Liver (tissue), 9 donors: Measurements from ENCODE around the gene HID1. TPM values are rescaled to one million over a fixed set of nuclear protein-coding genes. Genes with fewer than 3 reads are reported as not detected.

ENCODE experiments used
- DNase-seq: peaks from one replicate; pipeline ENCODE4 v3.0.0-alpha.2; 2017; ENCODE audit warnings: low spot score
- H3K27ac ChIP-seq, 2 donors: one replicate each; pipeline ENCODE4 v1.7.0; 2013; ENCODE audit warnings: inconsistent platforms in 2 of 2, low read length in 2 of 2, control low read depth in 1 of 2, low read depth in 1 of 2, mild to moderate bottlenecking in 1 of 2
- H3K27me3 ChIP-seq, 4 donors: one replicate each; pipeline versions ENCODE4 v1.6.1 to v1.7.0; 2013; ENCODE audit warnings: low read length in 3 of 4, inconsistent platforms in 1 of 4, mild to moderate bottlenecking in 1 of 4, moderate library complexity in 1 of 4; ENCODE audit not compliant: control insufficient read depth in 4 of 4, insufficient read depth in 4 of 4
- H3K36me3 ChIP-seq, 4 donors: one replicate each; pipeline versions ENCODE4 v1.6.1 to v1.7.0; 2013; ENCODE audit warnings: low read length in 3 of 4, mild to moderate bottlenecking in 3 of 4, low read depth in 1 of 4, moderate library complexity in 1 of 4; ENCODE audit not compliant: control insufficient read depth in 4 of 4, insufficient read depth in 3 of 4
- H3K4me1 ChIP-seq, 4 donors: one replicate each; pipeline versions ENCODE4 v1.6.1 to v1.7.0; 2013; ENCODE audit warnings: low read length in 3 of 4, mild to moderate bottlenecking in 3 of 4, moderate library complexity in 1 of 4; ENCODE audit not compliant: control insufficient read depth in 4 of 4, insufficient read depth in 4 of 4
- H3K4me3 ChIP-seq, 3 donors: one replicate each; pipeline versions ENCODE4 v1.6.1 to v1.7.0; 2013; ENCODE audit warnings: low read length in 3 of 3, control low read depth in 1 of 3, low read depth in 1 of 3, mild to moderate bottlenecking in 1 of 3
- H3K9ac ChIP-seq, 2 donors: one replicate each; pipeline ENCODE4 v1.7.0; 2013; ENCODE audit warnings: low read length in 2 of 2, mild to moderate bottlenecking in 2 of 2, moderate library complexity in 2 of 2, control low read depth in 1 of 2, low read depth in 1 of 2
- H3K9me3 ChIP-seq, 4 donors: one replicate each; pipeline versions ENCODE4 v1.6.1 to v1.7.0; 2013; ENCODE audit warnings: low read length in 3 of 4; ENCODE audit not compliant: control insufficient read depth in 4 of 4
- EGR1 ChIP-seq, 2 donors: IDR thresholded peaks; 2 replicates each; pipeline ENCODE4 v1.6.1; 2016 to 2018; ENCODE audit warnings: antibody characterized with exemption in 2 of 2, low read depth in 2 of 2
- FOXA2 ChIP-seq: IDR thresholded peaks from 2 replicates; pipeline ENCODE4 v1.6.1; 2016; ENCODE audit warnings: antibody characterized with exemption
- GABPA ChIP-seq, 2 donors: IDR thresholded peaks in 1 of 2; conservative IDR thresholded peaks in 1 of 2; 2 replicates each; pipeline ENCODE4 v1.6.1; 2016; ENCODE audit warnings: antibody characterized with exemption in 2 of 2, mild to moderate bottlenecking in 1 of 2, moderate library complexity in 1 of 2
- HNF4A ChIP-seq, 2 donors: conservative IDR thresholded peaks; 2 replicates each; pipeline ENCODE4 v1.6.1; 2016; ENCODE audit warnings: antibody characterized with exemption in 2 of 2, mild to moderate bottlenecking in 2 of 2
- HNF4G ChIP-seq: IDR thresholded peaks from 2 replicates; pipeline ENCODE4 v1.6.1; 2016; ENCODE audit warnings: antibody characterized with exemption
- JUND ChIP-seq, 2 donors: IDR thresholded peaks; 2 replicates each; pipeline ENCODE4 v1.6.1; 2016; ENCODE audit warnings: antibody characterized with exemption in 2 of 2
- NR2F2 ChIP-seq: IDR thresholded peaks from 2 replicates; pipeline ENCODE4 v1.6.1; 2016; ENCODE audit warnings: antibody characterized with exemption
- RAD21 ChIP-seq, 2 donors: IDR thresholded peaks; 2 replicates each; pipeline ENCODE4 v1.6.1; 2016; ENCODE audit warnings: antibody characterized with exemption in 2 of 2, mild to moderate bottlenecking in 2 of 2
- RXRA ChIP-seq, 2 donors: IDR thresholded peaks; 2 replicates each; pipeline ENCODE4 v1.6.1; 2017 to 2018; ENCODE audit warnings: antibody characterized with exemption in 2 of 2, mild to moderate bottlenecking in 1 of 2
- SP1 ChIP-seq: IDR thresholded peaks from 2 replicates; pipeline ENCODE4 v1.6.1; 2018; ENCODE audit warnings: antibody characterized with exemption, mild to moderate bottlenecking
- TAF1 ChIP-seq: conservative IDR thresholded peaks from 2 replicates; pipeline ENCODE4 v1.6.1; 2016; ENCODE audit warnings: antibody characterized with exemption, mild to moderate bottlenecking
- YY1 ChIP-seq: IDR thresholded peaks from 2 replicates; pipeline ENCODE4 v1.6.1; 2016; ENCODE audit warnings: antibody characterized with exemption, mild to moderate bottlenecking
- WGBS: extraction: QIAGEN DNeasy Blood & Tissue Kit; methylation state at CpG from one replicate; pipeline ENCODE4 v1.1.7; 2013; 5-methylcytosine and 5-hydroxymethylcytosine counted together
- polyA plus RNA-seq, 2 donors: library from polyadenylated mRNA; stranded (reverse) in 1 of 2; unstranded in 1 of 2; fragments of 200-250 nt in 1 of 2; fragments of >200 nt in 1 of 2; fragmentation: Nextera tagmentation in 1 of 2; extraction: Ambion mirVana in 1 of 2; gene quantifications; one replicate each; pipeline versions ENCODE4 v1.2.1 to v1.2.3, GENCODE V29; 2013 to 2015
- total RNA-seq, 2 donors: library from RNA; depleted of rRNA; stranded (reverse); fragments of >200 nt; gene quantifications; one replicate each; pipeline ENCODE4 v1.2.3, GENCODE V29; 2014
- TF ChIP-seq, protein P1 (sequence below): IDR thresholded peaks from 2 replicates; pipeline ENCODE4 v1.6.1; 2016; ENCODE audit warnings: antibody characterized with exemption
- TF ChIP-seq, protein P2 (sequence below): fragments of 150-350 bp; IDR thresholded peaks from 2 replicates; pipeline ENCODE4 v1.5.1; 2017; ENCODE audit warnings: improper control_type of control experiment, low read depth, low read length; ENCODE audit not compliant: missing input control
- TF ChIP-seq, protein P3 (sequence below): IDR thresholded peaks from 2 replicates; pipeline ENCODE4 v1.6.1; 2016; ENCODE audit warnings: antibody characterized with exemption
- TF ChIP-seq, protein P4 (sequence below): IDR thresholded peaks from 2 replicates; pipeline ENCODE4 v1.6.1; 2016; ENCODE audit warnings: antibody characterized with exemption
- TF ChIP-seq, protein P5 (sequence below): IDR thresholded peaks from 2 replicates; pipeline ENCODE4 v1.6.1; 2016; ENCODE audit warnings: antibody characterized with exemption, mild to moderate bottlenecking
- donor health status: healthy.
- donor health status: healthy.
- donor health status: healthy.
- donor health status: healthy.
- donor health status: healthy.

Gene HID1
- total and polyA plus RNA-seq, 4 donors: 2.7 to 6.2 (median 3.7) TPM

DNA sequence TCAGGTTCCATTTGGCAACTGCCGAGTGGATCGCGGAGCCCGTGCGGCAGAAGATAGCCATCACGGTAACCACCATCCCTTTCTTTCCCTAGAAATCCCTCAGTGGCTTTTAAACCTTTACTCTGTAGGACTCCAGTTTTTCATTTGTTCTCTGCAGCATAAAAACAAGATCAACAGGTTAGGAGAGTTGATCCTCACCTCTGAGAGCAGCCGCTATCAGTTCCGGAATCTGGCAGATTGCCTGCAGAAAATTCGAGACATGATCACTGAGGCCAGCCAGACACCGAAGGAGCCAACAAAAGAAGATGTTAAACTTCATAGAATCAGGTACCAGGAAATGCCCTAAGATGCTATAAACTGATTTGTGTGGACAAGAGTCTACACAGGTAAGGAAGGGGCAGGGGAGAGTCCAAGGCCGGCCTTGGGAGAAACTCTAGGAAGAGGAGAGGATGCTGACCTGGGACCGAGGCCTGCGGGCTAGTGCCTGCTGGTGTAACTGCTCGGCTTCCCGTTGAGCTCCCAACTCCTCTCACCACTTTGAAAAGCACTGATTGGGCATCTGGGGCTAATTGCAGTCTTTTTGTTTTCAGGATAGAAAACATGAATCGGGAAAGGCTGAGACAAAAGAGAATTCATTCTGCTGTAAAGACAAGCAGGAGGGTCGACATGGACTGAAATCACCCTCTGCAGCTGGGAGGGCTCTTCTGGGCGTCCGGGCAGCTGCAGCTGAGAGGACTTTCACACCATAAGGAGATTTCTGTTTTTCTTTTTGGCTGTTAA, 48.0 kb upstream of the HID1 start:
- Histone ChIP-seq H3K4me3 (no peak overlapping the region), H3K9ac (no peak overlapping the region), H3K27me3 (no peaks in the 10 kb centered on the region), H3K36me3 (peaks cover 12 to 35% (median 26%) of the 10 kb centered on the region in 4 donors), H3K9me3 (no peaks in the 10 kb centered on the region), H3K4me1 (no peaks in the 10 kb centered on the region), H3K27ac (no peak overlapping the region)
- WGBS: 95% methylated on average over 19 of the region's 19 CpGs
- DNase-seq: no peak
- TF ChIP-seq, protein P1, sequence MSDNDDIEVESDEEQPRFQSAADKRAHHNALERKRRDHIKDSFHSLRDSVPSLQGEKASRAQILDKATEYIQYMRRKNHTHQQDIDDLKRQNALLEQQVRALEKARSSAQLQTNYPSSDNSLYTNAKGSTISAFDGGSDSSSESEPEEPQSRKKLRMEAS: no peak
- no peak for TF ChIP-seq NR2F2
- TF ChIP-seq JUND (IDR thresholded peaks at IDR 0.05): no peak
- TF ChIP-seq, protein P2, sequence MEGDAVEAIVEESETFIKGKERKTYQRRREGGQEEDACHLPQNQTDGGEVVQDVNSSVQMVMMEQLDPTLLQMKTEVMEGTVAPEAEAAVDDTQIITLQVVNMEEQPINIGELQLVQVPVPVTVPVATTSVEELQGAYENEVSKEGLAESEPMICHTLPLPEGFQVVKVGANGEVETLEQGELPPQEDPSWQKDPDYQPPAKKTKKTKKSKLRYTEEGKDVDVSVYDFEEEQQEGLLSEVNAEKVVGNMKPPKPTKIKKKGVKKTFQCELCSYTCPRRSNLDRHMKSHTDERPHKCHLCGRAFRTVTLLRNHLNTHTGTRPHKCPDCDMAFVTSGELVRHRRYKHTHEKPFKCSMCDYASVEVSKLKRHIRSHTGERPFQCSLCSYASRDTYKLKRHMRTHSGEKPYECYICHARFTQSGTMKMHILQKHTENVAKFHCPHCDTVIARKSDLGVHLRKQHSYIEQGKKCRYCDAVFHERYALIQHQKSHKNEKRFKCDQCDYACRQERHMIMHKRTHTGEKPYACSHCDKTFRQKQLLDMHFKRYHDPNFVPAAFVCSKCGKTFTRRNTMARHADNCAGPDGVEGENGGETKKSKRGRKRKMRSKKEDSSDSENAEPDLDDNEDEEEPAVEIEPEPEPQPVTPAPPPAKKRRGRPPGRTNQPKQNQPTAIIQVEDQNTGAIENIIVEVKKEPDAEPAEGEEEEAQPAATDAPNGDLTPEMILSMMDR: no peak
- no peak for TF ChIP-seq YY1
- no peak for TF ChIP-seq RXRA (IDR thresholded peaks at IDR 0.05)
- TF ChIP-seq EGR1 (IDR thresholded peaks at IDR 0.05; ENCODE audit: low read depth in 2 of 2): no peak
- TF ChIP-seq FOXA2: no peak
- no peak for TF ChIP-seq SP1
- no peak for TF ChIP-seq GABPA (IDR thresholded peaks at IDR 0.05 in 1 of 2, conservative IDR thresholded peaks at IDR 0.05 in 1 of 2)
- TF ChIP-seq, protein P3, sequence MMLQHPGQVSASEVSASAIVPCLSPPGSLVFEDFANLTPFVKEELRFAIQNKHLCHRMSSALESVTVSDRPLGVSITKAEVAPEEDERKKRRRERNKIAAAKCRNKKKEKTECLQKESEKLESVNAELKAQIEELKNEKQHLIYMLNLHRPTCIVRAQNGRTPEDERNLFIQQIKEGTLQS: no peak
- TF ChIP-seq TAF1: no peak
- TF ChIP-seq, protein P4, sequence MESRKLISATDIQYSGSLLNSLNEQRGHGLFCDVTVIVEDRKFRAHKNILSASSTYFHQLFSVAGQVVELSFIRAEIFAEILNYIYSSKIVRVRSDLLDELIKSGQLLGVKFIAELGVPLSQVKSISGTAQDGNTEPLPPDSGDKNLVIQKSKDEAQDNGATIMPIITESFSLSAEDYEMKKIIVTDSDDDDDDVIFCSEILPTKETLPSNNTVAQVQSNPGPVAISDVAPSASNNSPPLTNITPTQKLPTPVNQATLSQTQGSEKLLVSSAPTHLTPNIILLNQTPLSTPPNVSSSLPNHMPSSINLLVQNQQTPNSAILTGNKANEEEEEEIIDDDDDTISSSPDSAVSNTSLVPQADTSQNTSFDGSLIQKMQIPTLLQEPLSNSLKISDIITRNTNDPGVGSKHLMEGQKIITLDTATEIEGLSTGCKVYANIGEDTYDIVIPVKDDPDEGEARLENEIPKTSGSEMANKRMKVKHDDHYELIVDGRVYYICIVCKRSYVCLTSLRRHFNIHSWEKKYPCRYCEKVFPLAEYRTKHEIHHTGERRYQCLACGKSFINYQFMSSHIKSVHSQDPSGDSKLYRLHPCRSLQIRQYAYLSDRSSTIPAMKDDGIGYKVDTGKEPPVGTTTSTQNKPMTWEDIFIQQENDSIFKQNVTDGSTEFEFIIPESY: no peak
- TF ChIP-seq RAD21 (IDR thresholded peaks at IDR 0.05): no peak
- no peak for TF ChIP-seq HNF4G
- no peak for TF ChIP-seq HNF4A (conservative IDR thresholded peaks at IDR 0.05)
- TF ChIP-seq, protein P5, sequence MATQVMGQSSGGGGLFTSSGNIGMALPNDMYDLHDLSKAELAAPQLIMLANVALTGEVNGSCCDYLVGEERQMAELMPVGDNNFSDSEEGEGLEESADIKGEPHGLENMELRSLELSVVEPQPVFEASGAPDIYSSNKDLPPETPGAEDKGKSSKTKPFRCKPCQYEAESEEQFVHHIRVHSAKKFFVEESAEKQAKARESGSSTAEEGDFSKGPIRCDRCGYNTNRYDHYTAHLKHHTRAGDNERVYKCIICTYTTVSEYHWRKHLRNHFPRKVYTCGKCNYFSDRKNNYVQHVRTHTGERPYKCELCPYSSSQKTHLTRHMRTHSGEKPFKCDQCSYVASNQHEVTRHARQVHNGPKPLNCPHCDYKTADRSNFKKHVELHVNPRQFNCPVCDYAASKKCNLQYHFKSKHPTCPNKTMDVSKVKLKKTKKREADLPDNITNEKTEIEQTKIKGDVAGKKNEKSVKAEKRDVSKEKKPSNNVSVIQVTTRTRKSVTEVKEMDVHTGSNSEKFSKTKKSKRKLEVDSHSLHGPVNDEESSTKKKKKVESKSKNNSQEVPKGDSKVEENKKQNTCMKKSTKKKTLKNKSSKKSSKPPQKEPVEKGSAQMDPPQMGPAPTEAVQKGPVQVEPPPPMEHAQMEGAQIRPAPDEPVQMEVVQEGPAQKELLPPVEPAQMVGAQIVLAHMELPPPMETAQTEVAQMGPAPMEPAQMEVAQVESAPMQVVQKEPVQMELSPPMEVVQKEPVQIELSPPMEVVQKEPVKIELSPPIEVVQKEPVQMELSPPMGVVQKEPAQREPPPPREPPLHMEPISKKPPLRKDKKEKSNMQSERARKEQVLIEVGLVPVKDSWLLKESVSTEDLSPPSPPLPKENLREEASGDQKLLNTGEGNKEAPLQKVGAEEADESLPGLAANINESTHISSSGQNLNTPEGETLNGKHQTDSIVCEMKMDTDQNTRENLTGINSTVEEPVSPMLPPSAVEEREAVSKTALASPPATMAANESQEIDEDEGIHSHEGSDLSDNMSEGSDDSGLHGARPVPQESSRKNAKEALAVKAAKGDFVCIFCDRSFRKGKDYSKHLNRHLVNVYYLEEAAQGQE: no peak
